ENCODE data around the gene COG5.
"Not testable (repeated sequence)": the region's sequence is repeated elsewhere in the genome, so short reads cannot be mapped to it uniquely, and the experiment has no call there.

The COG5 gene

DNA sequence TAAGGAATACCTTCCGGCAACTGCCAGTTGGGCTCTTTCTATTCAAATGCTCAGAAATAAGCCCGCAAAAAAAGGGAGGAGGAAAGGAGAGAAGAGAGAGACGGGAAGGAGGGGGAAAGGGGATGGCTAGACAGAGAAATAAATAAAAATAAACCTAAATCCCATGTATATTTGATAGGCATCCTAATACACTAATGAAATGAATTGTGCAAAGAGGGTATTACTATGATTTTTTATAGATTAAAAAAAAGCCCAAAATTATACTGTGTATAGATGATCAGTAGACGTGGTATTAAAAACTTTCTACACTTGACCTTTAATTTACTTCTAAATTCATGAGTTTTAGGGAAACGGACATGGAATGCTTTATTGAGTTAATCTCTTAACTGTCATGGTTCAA, 305.0 kb downstream of the COG5 start:
- no peak for DNase-seq

- DNase-seq = no peak
These were observed 308.1 kb downstream of the COG5 start for GRCh38 chr7:107255602-107256001.

- no peak for DNase-seq
These were observed 309.2 kb downstream of the COG5 start for GRCh38 chr7:107254398-107254985.

- DNase-seq = no peak
These were observed 310.1 kb downstream of the COG5 start for GRCh38 chr7:107253599-107253998.

- DNase-seq = no peak
These were observed 311.8 kb downstream of the COG5 start for GRCh38 chr7:107251963-107252362.

DNA sequence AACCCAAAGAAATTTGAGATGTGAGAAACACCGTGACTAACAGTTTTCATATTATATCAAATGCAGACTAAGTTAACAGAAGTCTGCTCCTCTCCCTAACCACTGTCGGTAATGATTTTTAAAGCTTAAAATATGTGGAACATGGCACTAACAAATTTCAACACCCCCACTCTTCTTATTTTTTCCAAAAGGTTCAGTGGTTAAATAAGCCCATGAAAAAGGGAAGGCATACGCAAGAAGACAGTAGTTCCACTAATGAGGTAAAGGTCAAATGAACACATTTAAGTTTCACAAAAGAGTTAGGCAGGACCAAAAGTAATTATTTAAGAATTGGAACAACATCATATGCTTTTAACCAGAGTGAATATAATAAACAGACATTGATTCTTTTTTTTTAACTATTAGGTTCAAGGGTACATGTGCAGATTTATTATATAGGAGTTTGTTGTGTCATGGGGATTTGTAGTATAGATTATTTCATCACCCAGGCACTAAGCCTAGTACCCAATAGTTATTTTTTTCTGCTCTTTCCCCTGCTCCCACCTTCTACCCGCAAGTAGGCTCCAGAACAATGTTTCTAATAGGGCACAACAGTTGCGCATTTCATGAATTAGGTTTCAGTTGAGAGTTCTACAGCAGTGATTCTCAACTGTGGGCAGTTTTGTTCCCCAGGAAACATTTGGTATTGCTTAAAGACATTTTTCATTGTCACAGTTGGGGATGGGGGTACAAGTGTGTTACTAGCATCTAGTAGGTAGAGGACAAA, 315.0 kb downstream of the COG5 start:
- no peak for DNase-seq

GRCh38 chr7:107246836-107247235, 316.9 kb downstream of the COG5 start:
- DNase-seq = not testable (repeated sequence)

- DNase-seq = no peak
These were observed 319.1 kb downstream of the COG5 start for GRCh38 chr7:107244613-107245012.

DNA sequence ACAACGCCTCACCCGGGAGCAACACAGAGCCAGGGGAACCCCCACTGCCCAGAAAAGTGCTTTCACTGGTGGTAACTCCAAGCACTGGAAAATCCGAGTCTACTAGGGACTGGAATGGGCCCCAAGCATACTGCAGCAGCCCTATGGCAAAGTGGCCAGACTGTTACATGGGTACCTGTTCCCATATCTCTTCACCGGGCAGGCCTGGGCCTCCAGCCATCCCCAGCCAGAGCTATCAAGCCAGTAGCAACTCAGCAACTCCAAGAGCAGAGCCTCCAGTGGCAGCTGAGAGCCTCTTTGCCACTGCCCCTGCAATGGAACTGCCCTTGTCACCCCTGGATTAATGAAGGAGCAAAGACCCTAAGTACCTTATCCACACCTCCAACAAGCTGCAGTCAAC, 321.5 kb downstream of the COG5 start:
- DNase-seq = no peak

DNA sequence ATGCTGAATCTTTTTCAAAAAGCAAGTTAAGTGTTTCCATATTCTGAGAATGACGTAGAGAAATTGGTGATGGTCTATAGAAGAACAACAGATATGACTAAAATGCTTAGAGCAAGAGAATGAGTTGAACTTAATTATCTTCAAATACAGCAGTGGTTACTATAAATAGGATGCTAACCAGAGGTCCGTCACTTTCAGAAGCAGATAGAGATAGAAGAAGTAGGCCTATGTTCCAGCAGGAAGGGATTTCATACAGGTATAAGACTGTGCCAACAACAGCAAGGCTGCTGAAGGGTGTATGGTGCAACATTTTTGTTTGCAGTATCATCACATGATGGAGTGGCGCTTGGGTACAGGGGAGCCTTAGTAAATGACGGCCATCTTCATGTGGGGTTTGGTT, 326.3 kb downstream of the COG5 start:
- DNase-seq = no peak

DNA sequence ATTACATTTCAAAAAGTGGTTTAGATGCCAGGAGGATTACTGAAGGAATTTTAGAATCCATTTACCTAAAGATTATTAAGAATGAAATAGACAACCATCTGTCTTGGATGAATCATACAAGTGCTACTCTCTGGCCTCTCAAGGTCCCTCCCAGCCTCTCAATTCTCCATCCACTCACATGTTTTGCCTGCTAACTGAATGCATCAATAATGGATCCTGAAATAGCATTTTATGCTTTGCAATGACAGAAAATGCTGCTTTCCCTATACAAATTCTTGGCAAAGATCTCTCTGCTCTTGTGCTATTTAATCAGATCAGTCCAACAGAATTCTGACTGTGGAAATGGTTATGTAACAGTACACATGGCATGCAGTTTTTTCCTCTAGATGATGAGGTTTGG, 326.9 kb downstream of the COG5 start:
- DNase-seq = no peak

GRCh38 chr7:107234436-107234835, 329.3 kb downstream of the COG5 start:
- no peak for DNase-seq

GRCh38 chr7:107233981-107234380, 329.7 kb downstream of the COG5 start:
- no peak for DNase-seq

DNA sequence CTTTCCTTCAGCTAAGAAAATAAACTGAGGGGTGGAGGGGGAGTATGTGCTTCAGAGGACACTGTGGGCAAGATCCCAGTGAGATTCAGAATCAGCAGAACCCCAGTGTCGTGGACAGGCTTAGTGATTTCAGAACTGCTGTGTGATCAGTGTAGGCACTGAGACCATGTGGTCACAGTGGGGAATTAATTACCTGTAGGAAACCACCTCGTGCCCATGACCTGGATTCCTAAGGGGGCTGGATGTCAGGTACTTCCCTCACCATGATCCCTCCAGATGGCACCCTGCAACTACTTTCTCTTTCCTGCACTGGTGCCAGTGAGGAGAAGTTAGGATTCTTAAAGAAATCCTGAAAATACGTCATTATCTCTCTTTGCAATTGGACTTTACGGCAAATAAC, 330.5 kb downstream of the COG5 start:
- no peak for DNase-seq

GRCh38 chr7:107232568-107233090, 331.1 kb downstream of the COG5 start:
- DNase-seq = no peak

DNA sequence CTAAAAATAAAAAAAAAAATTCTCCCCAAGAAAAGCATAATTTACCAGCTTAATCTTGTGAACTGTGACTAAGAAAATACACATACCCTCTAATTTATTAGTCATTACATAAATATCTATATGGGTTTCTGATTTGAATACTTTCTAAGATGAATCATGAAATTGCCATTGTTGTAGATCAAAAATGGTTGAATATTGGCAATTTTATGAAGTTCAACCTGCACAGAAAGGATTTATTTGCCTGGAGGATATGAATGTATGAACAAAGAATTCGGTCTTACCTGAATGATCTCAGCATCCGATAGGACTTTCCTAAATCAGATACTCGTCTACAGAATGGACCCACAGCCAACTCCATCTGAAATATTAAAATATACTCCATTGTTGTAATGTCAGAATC, 333.4 kb downstream of the COG5 start:
- no peak for DNase-seq

- no peak for DNase-seq
These were observed 335.4 kb downstream of the COG5 start for GRCh38 chr7:107228291-107228690.

DNA sequence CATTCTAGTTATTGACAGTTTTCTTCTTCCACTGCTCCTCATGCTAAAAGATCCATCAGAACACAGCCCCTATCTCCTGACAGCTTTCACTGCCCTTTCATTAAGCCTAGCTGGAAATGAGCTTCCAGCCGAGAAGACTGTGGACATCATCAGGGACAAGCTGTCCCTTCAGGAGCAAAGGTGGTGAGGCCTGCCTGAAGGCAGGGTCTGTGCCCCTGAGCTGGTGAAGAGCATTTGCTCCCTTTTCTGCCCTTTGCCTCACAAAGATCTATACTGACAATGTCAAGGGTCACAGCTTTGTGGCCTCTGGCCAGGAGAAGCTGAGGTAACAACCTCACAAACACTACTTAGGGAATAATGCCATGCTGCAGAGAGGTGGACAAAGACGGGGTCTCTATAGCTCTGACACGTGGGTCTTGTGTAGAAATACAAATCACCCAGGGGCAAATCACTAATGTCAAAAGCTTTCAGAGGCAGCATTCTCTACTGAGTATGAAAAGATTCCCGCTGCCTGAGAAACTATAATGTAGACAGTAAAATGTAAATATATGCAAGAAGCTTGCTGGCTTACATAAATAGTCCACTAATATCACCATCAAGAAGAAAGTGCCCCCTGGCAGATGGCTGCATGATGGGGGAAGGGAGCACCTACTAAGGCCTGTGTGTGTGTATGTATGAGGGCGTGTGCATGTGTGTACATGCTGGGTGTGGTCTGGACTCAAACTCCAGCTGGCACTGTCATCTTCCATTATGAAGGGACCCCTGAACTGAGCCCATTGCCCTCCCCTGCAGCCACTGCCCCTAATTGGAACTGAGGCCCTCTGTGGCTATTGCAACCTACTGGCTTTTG, 339.1 kb downstream of the COG5 start:
- no peak for DNase-seq

DNA sequence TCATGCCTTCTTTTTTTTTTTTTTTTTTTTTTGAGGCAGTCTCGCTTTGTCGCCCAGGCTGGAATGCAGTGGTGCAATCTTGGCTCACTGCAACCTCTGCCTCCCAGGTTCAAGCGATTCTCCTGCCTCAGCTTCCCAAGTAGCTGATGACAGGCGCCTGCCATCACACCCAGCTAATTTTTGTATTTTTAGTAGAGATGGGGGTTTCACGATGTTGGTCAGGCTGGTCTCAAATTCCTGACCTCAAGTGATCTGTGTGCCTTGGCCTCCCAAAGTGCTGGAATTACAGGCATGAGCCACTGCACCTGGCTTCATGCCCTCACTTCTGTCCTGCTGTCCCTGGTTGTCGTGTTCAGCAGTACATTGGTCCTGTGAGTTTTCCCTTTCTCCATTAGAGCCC, 342.9 kb downstream of the COG5 start:
- DNase-seq = not testable (repeated sequence)

DNA sequence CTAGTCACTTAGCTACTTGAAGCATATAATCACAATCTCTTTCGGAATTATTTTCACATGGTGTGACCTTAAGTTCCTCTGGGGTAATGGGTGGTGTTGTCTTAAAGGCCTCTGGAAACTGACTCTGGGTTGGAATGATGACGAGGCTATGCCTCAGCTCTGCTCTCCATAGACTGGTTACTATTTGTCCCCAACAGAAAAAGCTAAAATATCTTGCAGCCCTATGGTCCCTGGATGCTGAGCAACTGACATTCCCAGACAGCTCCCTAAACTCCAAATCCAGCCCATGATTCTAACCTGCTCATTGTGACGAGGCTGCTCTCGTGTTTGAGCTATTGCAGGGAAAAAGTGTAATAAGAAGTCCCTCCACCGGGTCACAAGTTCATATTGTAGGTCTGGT, 343.4 kb downstream of the COG5 start:
- DNase-seq = no peak

DNA sequence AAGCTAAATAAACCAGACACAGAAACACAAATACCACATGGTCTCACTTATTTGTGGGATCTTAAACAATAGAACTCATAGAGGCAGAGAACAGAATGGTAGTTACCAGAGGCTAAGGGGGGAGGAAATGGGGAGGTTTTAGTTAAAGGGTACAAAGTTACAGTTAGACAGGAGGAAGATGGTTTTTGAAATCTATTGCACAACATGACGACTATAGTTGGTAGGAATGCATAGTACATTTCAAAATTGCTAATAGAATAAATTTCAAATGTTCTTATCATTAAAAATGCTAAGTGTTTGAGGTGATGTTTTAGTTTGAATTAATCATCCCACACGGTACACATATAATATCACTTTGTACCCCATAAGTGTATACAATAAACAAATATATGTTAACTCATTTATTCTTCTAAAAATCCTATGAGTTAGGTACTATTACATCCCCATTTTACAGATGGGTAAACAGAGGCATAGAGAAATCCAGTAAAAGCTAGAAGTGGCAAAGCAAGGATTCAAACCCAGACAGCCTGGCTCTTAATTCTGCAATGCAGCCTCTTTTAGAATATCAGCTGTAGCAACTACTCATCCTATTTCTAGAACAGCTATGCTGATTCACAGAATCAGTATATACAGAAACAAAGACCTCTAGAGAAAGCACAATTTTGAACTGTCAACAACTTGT, 344.0 kb downstream of the COG5 start:
- DNase-seq = no peak

DNA sequence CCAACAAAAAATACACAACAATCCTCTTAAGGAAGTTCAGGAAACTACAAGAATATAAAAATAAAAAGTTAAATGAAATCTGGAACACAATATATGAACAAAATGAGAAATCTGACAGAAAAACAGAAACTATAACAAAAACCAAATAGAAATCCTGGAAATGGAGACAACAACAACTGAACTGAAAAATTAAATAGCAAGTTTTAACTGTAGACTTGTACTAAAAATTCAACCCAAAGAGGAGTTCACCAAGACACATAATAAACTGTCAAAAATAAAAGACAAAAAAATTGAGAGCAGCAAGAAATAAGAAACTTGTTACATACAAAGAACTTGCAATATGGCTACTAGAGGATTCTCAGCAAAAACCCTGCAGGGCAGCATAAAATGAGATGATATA, 349.8 kb downstream of the COG5 start:
- no peak for DNase-seq

GRCh38 chr7:107213193-107213788, 350.4 kb downstream of the COG5 start:
- DNase-seq = no peak
